H54 (cell line): Measurements from ENCODE around the gene CNTNAP2.

Source experiments
- DNase-seq: peaks from one replicate; pipeline ENCODE4 v3.0.0; 2011; ENCODE audit warnings: low spot score, mixed read lengths; ENCODE audit not compliant: insufficient read length
- FAIRE-seq: peaks from 3 replicates; lab custom pipeline; 2011; peaks lifted over from hg19 to GRCh38; lab: Jason Lieb, UNC
- POLR2A ChIP-seq: IDR thresholded peaks from 2 replicates; pipeline ENCODE4 v1.6.1; 2011; ENCODE audit warnings: low read depth, mild to moderate bottlenecking, low read length

CNTNAP2 gene

GRCh38 chr7:148091882-148092281, 1975.3 kb downstream of the CNTNAP2 start:
- FAIRE-seq = no peak
- DNase-seq = no peak
- TF ChIP-seq POLR2A = no peak

GRCh38 chr7:148093375-148094166, 1977.0 kb downstream of the CNTNAP2 start:
- no peak for FAIRE-seq
- DNase-seq = no peak
- TF ChIP-seq POLR2A = no peak

DNA sequence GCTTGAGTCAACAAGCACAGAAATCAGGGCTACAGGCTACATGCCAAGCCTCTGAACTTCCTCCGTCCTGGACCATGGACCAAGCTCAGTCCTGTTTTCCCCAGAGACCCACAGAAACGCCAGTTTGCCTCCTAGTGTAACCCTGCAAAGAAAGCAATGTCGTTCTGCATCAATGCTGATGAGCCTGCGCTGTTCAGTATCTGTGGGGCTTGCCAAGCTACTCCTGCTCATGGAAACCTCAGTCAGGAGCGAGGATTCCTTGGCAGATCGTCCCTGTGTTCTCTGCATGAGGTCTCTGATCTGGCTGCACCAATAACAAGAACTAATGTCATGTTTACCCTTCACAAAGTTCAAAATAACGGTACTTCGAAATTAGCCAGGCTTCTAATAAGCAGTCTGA, 1978.5 kb downstream of the CNTNAP2 start:
- TF ChIP-seq POLR2A = no peak
- FAIRE-seq = no peak
- DNase-seq = no peak

DNA sequence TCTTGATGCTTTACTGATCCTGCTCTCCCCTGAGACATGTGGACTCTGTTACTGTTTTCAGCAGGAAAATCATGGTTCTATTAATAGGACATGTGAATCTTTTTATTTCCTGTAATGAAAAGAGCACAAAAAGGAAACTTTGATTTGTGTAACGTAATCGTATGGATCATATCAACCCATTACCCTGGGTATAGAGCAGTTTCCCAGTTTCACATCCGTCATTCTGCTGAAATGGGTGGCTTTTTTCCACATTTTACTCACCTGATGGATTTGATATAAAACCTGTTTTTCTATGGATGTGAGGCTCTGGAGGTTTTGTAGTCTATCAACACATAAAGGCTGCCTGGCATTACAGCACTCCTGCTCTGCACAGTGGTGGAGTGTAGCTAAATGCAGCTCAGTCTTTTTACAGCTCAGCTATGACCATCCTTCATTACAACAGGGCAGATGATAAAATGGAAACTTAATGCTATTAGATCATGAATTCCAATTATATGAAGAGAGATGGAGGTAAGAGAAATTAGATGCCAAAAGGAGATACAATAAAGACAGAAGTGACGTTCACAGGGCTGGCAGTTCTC, 1987.6 kb downstream of the CNTNAP2 start:
- FAIRE-seq (no peak), DNase-seq (no peak)
- TF ChIP-seq POLR2A = no peak

DNA sequence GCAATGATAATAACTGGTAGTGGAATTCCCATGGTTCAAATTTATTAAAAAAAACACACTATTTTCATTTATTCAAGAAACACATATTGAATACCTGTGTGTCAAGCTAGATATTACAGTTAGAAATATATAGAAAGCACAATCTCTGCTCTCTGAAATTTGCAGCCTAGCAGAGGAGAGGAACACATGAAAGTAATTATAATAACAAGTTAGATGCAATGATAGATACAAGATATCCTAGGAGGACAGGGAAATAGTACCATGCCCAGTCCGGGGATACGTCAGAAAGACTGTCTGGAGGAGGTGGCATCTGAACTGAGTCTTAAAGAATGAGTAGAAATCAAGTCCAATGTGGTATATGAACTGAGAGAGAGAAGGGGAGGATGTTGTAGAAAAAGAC, 1988.3 kb downstream of the CNTNAP2 start:
- no peak for TF ChIP-seq POLR2A
- DNase-seq (no peak), FAIRE-seq (no peak)

DNA sequence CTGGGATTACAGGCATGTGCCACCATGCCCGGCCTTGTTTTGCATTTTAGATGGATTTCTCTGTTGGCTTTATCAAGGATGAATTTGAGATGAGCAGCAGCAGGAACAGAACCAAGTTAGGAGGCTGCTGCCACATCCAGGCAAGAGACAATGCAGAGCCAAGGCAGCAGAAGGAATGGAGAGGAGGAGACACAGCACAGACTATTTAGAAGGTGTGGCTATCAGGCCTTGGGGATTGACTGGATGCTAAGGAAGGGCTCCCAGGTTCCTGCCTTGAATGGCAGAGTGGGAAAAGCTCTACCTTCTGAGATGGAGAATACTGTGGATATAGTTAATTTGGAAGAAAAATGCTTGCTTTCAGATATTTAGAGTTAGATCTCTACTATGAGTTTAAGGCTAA, 1989.3 kb downstream of the CNTNAP2 start:
- TF ChIP-seq POLR2A = no peak
- FAIRE-seq = no peak
- DNase-seq = no peak

DNA sequence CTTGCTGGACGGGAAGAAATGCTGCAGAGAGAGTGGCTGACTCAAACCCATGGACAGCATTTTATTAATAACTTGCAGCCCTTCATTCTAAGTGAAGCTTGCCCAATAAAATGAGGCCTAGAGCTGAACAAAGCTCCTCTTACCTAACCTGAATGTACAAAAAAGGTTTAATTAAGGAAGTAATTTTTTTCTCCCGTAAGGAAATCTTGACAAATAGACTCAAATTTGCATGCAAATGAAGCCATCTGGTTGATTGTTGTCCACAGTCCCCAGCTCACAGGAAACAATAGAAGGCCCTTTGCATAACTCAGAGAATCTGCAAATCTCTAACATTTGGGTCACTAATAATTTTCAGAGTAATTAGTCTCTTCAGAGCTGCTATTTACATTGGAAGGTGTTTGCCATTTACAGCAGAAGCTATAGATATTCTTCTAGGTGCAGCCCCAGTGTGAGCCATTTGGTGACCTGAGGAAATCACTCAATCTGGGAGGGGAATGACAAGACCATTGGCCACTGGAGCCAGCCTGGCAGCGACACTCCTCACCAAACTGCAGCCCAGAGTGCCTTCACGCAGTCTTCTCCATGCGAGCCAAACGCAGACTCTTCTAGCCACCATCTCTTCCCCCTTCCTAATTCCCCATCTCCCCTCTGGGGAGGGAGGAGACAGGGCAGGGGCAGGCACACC, 1991.0 kb downstream of the CNTNAP2 start:
- no peak for DNase-seq
- no peak for FAIRE-seq
- TF ChIP-seq POLR2A = no peak

- DNase-seq (no peak), FAIRE-seq (no peak)
- no peak for TF ChIP-seq POLR2A
Measured at GRCh38 chr7:148108381-148108780, 1991.8 kb downstream of the CNTNAP2 start.

DNA sequence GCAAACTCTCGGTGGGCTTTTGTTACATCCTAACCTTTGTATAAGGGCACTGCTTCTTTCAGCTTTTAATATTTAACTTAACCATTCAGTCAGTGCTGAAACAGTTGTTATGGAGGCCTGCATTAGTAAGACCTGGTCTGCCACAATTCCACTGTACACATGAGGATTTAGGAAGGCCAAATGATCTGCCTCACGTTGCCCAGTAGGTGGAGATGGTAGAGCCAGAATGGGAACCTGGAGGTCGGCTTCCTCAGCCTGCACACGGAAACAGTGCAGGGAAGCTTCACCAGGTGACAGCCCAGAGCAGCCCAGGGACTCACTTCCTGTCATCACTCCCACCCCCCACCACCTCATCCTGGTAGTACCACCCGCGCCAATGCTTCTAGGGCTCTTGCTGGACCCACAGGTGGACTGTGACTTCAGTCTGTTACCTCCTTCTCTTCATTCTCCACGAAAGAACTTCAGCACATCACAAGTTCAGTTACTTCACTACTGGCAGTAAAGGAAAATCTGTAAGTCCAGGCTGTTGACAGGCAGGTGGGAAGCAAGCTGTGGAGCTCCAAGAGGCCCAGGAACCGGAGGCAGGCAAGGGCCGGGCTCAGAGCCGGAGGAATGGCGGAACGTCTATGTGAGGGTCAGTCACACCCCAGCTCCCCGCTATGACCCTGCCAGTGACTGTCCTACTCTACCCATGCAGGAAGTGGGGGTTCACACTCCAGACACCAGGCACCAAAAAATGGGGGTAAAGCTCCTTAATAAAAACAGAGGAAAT, 1993.7 kb downstream of the CNTNAP2 start:
- DNase-seq = no peak
- TF ChIP-seq POLR2A = no peak
- no peak for FAIRE-seq

GRCh38 chr7:148114804-148115203, 1998.2 kb downstream of the CNTNAP2 start:
- FAIRE-seq (no peak), DNase-seq (no peak)
- TF ChIP-seq POLR2A = no peak

DNA sequence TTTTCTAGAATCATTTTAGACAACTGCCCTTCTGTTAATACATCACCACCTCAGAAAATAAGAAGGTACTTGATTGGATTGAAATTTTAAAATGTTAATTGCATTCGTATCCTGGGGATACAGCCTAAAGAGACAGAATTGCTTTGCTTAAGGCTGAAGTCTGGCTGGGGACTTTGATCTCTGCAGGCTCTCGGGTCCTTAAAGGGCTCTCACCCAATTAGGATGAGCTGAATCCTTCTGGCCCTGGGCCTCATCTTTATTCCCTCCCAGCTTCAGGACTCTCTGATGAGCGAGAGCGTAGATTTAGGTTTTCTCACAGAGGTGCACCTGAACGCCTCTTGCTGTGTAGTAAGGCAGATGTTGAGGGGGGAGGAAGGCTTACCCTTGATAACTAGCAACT, 1998.7 kb downstream of the CNTNAP2 start:
- FAIRE-seq (no peak), DNase-seq (no peak)
- TF ChIP-seq POLR2A = no peak

- DNase-seq (no peak), FAIRE-seq (no peak)
- no peak for TF ChIP-seq POLR2A
Measured at GRCh38 chr7:148116195-148116594, 1999.6 kb downstream of the CNTNAP2 start.

DNA sequence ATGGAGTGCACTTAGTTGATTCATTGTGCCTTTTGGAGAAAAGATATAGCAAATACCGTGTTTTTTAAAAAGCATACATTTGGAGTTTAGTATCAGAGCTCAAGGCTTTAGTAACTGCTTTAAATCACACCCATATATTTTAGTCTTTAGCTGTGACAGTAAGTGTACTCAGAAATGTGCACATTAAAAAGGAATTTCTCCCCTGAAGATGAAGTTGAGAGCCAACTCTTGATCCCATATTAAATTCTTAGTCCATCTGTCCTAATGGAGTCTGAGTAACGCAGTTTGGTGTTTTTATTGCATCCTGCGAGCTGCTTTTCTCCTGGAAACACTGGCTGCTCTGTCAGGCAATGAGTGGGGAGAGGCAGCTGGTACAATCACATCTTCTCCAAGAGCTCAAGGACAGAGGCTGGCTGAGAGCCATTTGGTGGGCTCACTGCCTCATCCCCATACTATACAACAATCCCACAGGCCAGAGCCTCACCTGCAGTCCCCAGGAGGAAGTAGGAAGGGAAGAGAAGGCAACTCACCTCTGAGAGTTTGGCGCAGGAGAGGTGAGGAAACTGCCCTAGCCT, 2000.3 kb downstream of the CNTNAP2 start:
- no peak for DNase-seq
- no peak for TF ChIP-seq POLR2A
- no peak for FAIRE-seq

GRCh38 chr7:148118371-148118770, 2001.8 kb downstream of the CNTNAP2 start:
- no peak for FAIRE-seq
- DNase-seq = no peak
- TF ChIP-seq POLR2A = no peak
